GM12878 (cell line): ENCODE results near the gene MAD1L1. TPM values are rescaled to one million over a fixed set of nuclear protein-coding genes. Genes with fewer than 3 reads are reported as not detected.

Experiments used
- CBFB ChIP-seq: IDR thresholded peaks from 2 replicates; pipeline ENCODE4 v1.6.1; 2016; ENCODE audit warnings: antibody characterized with exemption, low read depth
- DPF2 ChIP-seq: fragments of 450-650 bp; IDR thresholded peaks from 2 replicates; pipeline ENCODE4 v1.6.1; 2017; ENCODE audit warnings: mild to moderate bottlenecking
- EZH2 ChIP-seq: IDR thresholded peaks from 2 replicates; pipeline ENCODE4 v1.6.1; 2012; ENCODE audit warnings: low read depth, mild to moderate bottlenecking, control low read depth, inconsistent platforms, low read length, borderline replicate concordance; ENCODE audit not compliant: control insufficient read depth
- FOXK2 ChIP-seq: fragments of 450-650 bp; IDR thresholded peaks from 2 replicates; pipeline ENCODE4 v1.6.1; 2017; ENCODE audit warnings: mild to moderate bottlenecking, moderate library complexity
- HDAC6 ChIP-seq: fragments of 200-600 bp; sonication (generic); IDR thresholded peaks from one replicate; pipeline ENCODE4 v1.8.0; 2017; ENCODE audit warnings: antibody characterized with exemption; ENCODE audit not compliant: unreplicated experiment
- KLF5 ChIP-seq: fragments of 450-650 bp; IDR thresholded peaks from 2 replicates; pipeline ENCODE4 v1.6.1; 2014; ENCODE audit warnings: mild to moderate bottlenecking; ENCODE audit not compliant: partially characterized antibody
- NBN ChIP-seq: fragments of 450-650 bp; IDR thresholded peaks from 2 replicates; pipeline ENCODE4 v1.6.1; 2016
- NFYB ChIP-seq: IDR thresholded peaks from 2 replicates; pipeline ENCODE4 v1.6.1; 2011; ENCODE audit warnings: low read depth, mild to moderate bottlenecking, low read length, improper control_type of control experiment, moderate library complexity; ENCODE audit not compliant: insufficient read depth
- NR2C1 ChIP-seq: fragments of 450-650 bp; IDR thresholded peaks from 2 replicates; pipeline ENCODE4 v1.6.1; 2017; ENCODE audit warnings: antibody characterized with exemption, mild to moderate bottlenecking, moderate library complexity
- PAX5 ChIP-seq: IDR thresholded peaks from 2 replicates; pipeline ENCODE4 v1.6.1; 2011; ENCODE audit warnings: low read depth, low read length, borderline replicate concordance
- RAD21 ChIP-seq: IDR thresholded peaks from 2 replicates; pipeline ENCODE4 v1.6.1; 2011; ENCODE audit warnings: mild to moderate bottlenecking, low read depth, low read length, moderate library complexity; ENCODE audit not compliant: insufficient read depth
- RBBP5 ChIP-seq: fragments of 200-600 bp; sonication (generic); conservative IDR thresholded peaks from 2 replicates; pipeline ENCODE4 v1.6.1; 2016
- SIN3A ChIP-seq: IDR thresholded peaks from 2 replicates; pipeline ENCODE4 v1.6.1; 2012; ENCODE audit warnings: low read depth, low read length, improper control_type of control experiment
- SUZ12 ChIP-seq: fragments of 200-600 bp; sonication (generic); IDR thresholded peaks from one replicate; pipeline ENCODE4 v1.6.1; 2018; ENCODE audit warnings: antibody characterized with exemption, mild to moderate bottlenecking; ENCODE audit not compliant: unreplicated experiment
- TARDBP ChIP-seq: IDR thresholded peaks from 2 replicates; pipeline ENCODE4 v1.6.1; 2016; ENCODE audit warnings: borderline replicate concordance
- ZNF24 ChIP-seq: fragments of 450-650 bp; IDR thresholded peaks from 2 replicates; pipeline ENCODE4 v1.6.1; 2017; ENCODE audit warnings: antibody characterized with exemption, mild to moderate bottlenecking
- ZNF274 ChIP-seq: IDR thresholded peaks from one replicate; pipeline ENCODE4 v1.8.0; 2011; ENCODE audit not compliant: insufficient read length, insufficient read depth
- polyA plus RNA-seq, 11 experiments: library from polyadenylated mRNA; depleted of rRNA in 4 of 11; unstranded in 6 of 11; stranded (reverse) in 5 of 11; fragments of >200 nt; fragmentation: Nextera tagmentation in 4 of 11; fragmentation: Illumina TruSeq in 1 of 11; extraction: Ambion mirVana in 4 of 11; extraction: Trizol in 1 of 11; gene quantifications; 1 replicate in 1 of 11; 2 replicates in 10 of 11; pipeline versions ENCODE4 v1.2.1 to v1.2.3, GENCODE V29; 2011 to 2016; ENCODE audit warnings: inconsistent platforms in 2 of 11, missing spikeins in 2 of 11, low read depth in 1 of 11
- total RNA-seq, 4 experiments: library from RNA; depleted of rRNA in 3 of 4; stranded (reverse); fragments of >200 nt in 3 of 4; fragmentation: Illumina TruSeq in 1 of 4; extraction: Trizol in 1 of 4; gene quantifications; 2 replicates each; pipeline versions ENCODE4 v1.2.1 to v1.2.3, GENCODE V29; 2013 to 2021
- TF ChIP-seq, protein P1 (sequence below): fragments of 150-350 bp; IDR thresholded peaks from 2 replicates; pipeline ENCODE4 v1.6.1; 2016; ENCODE audit warnings: low read depth, low read length
- TF ChIP-seq, protein P2 (sequence below): IDR thresholded peaks from 2 replicates; pipeline ENCODE4 v1.6.1; 2012; ENCODE audit warnings: low read depth, low read length, improper control_type of control experiment

MAD1L1 gene
- total and polyA plus RNA-seq, 10 of the 15 experiments (the other 5 are each of a cell fraction or from before 2014, with no cell fraction given): 2.2 to 76.8 (median 38.3) TPM

DNA sequence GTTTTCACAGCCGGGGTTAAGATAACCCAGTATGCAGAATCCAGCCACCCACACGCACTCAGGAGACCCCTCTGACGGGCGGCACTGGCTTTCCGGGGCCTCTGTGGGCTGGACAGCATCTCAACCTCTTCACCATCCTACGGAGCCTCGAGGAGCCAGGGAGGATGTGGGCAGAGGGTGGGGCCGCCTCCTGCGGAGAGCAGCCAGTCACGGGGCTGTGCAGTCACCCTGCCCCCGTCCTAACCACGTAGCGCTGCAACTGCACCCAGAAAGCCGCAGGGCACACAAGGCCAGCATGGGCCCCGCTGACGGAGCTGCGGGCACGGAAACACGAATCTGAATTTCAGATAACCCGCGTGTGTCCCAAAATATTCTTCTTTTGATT is 292.4 kb downstream of the MAD1L1 start (continued):
- peak; percentile 57; the same call in 1 of the 2 replicates for TF ChIP-seq CBFB
- no peak for TF ChIP-seq SIN3A
- TF ChIP-seq ZNF274: no peak
- no peak for TF ChIP-seq SUZ12
- TF ChIP-seq KLF5: no peak
- TF ChIP-seq NBN: peak; percentile 67
- no peak for TF ChIP-seq NR2C1
- TF ChIP-seq, protein P1, sequence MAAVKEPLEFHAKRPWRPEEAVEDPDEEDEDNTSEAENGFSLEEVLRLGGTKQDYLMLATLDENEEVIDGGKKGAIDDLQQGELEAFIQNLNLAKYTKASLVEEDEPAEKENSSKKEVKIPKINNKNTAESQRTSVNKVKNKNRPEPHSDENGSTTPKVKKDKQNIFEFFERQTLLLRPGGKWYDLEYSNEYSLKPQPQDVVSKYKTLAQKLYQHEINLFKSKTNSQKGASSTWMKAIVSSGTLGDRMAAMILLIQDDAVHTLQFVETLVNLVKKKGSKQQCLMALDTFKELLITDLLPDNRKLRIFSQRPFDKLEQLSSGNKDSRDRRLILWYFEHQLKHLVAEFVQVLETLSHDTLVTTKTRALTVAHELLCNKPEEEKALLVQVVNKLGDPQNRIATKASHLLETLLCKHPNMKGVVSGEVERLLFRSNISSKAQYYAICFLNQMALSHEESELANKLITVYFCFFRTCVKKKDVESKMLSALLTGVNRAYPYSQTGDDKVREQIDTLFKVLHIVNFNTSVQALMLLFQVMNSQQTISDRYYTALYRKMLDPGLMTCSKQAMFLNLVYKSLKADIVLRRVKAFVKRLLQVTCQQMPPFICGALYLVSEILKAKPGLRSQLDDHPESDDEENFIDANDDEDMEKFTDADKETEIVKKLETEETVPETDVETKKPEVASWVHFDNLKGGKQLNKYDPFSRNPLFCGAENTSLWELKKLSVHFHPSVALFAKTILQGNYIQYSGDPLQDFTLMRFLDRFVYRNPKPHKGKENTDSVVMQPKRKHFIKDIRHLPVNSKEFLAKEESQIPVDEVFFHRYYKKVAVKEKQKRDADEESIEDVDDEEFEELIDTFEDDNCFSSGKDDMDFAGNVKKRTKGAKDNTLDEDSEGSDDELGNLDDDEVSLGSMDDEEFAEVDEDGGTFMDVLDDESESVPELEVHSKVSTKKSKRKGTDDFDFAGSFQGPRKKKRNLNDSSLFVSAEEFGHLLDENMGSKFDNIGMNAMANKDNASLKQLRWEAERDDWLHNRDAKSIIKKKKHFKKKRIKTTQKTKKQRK: no peak
- TF ChIP-seq ZNF24: no peak
- no peak for TF ChIP-seq HDAC6
- TF ChIP-seq FOXK2: no peak
- no peak for TF ChIP-seq EZH2
- TF ChIP-seq RAD21: no peak
- TF ChIP-seq PAX5: peak; percentile 79; the same call in 1 of the 2 replicates
- TF ChIP-seq RBBP5: no peak
- TF ChIP-seq, protein P2, sequence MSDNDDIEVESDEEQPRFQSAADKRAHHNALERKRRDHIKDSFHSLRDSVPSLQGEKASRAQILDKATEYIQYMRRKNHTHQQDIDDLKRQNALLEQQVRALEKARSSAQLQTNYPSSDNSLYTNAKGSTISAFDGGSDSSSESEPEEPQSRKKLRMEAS: peak; percentile 49; the same call in 1 of the 2 replicates
- TF ChIP-seq NFYB: peak; percentile 76
- peak; percentile 75; the same call in 1 of the 2 replicates for TF ChIP-seq DPF2
- no peak for TF ChIP-seq TARDBP
